ENCODE data around the gene PLA2G4C. TPM values are rescaled to one million over a fixed set of nuclear protein-coding genes. Genes with fewer than 3 reads are reported as not detected.

Gene PLA2G4C
- total RNA-seq, 1 experiment from 2014 or later = 4.5 TPM

DNA sequence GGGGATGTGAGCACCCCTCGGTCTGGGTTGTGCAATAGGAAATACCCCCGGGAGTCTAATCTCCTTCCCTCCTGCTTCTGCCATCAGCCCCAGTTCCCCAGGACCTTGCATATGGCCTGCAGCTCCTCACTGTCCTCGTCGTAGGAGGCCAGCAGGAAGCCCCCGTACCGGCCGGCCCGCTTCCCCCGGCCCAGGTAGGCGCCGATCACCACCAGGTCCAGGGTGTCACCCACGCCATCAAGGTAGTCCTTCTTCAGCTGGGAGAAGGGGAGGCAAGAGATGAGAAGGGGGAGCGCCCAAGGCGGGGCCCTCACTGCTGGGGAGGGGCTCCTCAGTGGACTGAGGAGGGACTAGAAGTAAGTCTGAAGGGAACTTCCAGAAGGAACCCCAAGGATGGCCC is 10.4 kb upstream of the PLA2G4C start:
- Mint-ChIP-seq H3K36me3 (peaks cover 61% of the 10 kb centered on the region), H3K27me3 (ENCODE audit: low read depth) (no peaks in the 10 kb centered on the region), H3K4me1 (no peaks in the 10 kb centered on the region), H3K27ac (no peak overlapping the region), H3K4me3 (no peak overlapping the region), H3K9me3 (no peaks in the 10 kb centered on the region)
- POLR2A ChIA-PET = no interaction called here
- DNase-seq (ENCODE audit: low spot score) (no peak), ATAC-seq (no peak)
- CTCF ChIA-PET = no interaction called here
- no peak for TF ChIP-seq RORB (CRISPR knock-in tag; IDR thresholded peaks at IDR 0.05)
- no peak for TF ChIP-seq MXD4 (CRISPR knock-in tag; IDR thresholded peaks at IDR 0.05; ENCODE audit: borderline replicate concordance)
- no peak for TF ChIP-seq CREM (CRISPR knock-in tag; IDR thresholded peaks at IDR 0.05)
- TF ChIP-seq, protein P1, sequence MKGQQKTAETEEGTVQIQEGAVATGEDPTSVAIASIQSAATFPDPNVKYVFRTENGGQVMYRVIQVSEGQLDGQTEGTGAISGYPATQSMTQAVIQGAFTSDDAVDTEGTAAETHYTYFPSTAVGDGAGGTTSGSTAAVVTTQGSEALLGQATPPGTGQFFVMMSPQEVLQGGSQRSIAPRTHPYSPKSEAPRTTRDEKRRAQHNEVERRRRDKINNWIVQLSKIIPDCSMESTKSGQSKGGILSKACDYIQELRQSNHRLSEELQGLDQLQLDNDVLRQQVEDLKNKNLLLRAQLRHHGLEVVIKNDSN (CRISPR knock-in tag; IDR thresholded peaks at IDR 0.05) = no peak
- TF ChIP-seq, protein P2, sequence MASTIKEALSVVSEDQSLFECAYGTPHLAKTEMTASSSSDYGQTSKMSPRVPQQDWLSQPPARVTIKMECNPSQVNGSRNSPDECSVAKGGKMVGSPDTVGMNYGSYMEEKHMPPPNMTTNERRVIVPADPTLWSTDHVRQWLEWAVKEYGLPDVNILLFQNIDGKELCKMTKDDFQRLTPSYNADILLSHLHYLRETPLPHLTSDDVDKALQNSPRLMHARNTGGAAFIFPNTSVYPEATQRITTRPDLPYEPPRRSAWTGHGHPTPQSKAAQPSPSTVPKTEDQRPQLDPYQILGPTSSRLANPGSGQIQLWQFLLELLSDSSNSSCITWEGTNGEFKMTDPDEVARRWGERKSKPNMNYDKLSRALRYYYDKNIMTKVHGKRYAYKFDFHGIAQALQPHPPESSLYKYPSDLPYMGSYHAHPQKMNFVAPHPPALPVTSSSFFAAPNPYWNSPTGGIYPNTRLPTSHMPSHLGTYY (CRISPR knock-in tag; IDR thresholded peaks at IDR 0.05) = no peak
- TF ChIP-seq TCF7 (CRISPR knock-in tag; IDR thresholded peaks at IDR 0.05; ENCODE audit: low read depth) = no peak
- no peak for TF ChIP-seq ATF1 (CRISPR knock-in tag; IDR thresholded peaks at IDR 0.05)
- no peak for TF ChIP-seq MLX (CRISPR knock-in tag; IDR thresholded peaks at IDR 0.05)
- TF ChIP-seq, protein P3, sequence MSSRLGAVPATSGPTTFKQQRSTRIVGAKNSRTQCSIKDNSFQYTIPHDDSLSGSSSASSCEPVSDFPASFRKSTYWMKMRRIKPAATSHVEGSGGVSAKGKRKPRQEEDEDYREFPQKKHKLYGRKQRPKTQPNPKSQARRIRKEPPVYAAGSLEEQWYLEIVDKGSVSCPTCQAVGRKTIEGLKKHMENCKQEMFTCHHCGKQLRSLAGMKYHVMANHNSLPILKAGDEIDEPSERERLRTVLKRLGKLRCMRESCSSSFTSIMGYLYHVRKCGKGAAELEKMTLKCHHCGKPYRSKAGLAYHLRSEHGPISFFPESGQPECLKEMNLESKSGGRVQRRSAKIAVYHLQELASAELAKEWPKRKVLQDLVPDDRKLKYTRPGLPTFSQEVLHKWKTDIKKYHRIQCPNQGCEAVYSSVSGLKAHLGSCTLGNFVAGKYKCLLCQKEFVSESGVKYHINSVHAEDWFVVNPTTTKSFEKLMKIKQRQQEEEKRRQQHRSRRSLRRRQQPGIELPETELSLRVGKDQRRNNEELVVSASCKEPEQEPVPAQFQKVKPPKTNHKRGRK (CRISPR knock-in tag; IDR thresholded peaks at IDR 0.05; ENCODE audit: borderline replicate concordance) = no peak
- TF ChIP-seq GTF2I (CRISPR knock-in tag; conservative IDR thresholded peaks at IDR 0.05) = no peak
- TF ChIP-seq ZNF232 (CRISPR knock-in tag; IDR thresholded peaks at IDR 0.05) = no peak
- TF ChIP-seq ZNF425 (CRISPR knock-in tag; conservative IDR thresholded peaks at IDR 0.05) = no peak
- no peak for TF ChIP-seq PRRX2 (CRISPR knock-in tag; IDR thresholded peaks at IDR 0.05)
- TF ChIP-seq NR2C2 (CRISPR knock-in tag; IDR thresholded peaks at IDR 0.05) = no peak
- TF ChIP-seq, protein P4, sequence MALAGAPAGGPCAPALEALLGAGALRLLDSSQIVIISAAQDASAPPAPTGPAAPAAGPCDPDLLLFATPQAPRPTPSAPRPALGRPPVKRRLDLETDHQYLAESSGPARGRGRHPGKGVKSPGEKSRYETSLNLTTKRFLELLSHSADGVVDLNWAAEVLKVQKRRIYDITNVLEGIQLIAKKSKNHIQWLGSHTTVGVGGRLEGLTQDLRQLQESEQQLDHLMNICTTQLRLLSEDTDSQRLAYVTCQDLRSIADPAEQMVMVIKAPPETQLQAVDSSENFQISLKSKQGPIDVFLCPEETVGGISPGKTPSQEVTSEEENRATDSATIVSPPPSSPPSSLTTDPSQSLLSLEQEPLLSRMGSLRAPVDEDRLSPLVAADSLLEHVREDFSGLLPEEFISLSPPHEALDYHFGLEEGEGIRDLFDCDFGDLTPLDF (CRISPR knock-in tag; IDR thresholded peaks at IDR 0.05) = no peak
- TF ChIP-seq FOXJ3 (CRISPR knock-in tag; IDR thresholded peaks at IDR 0.05; ENCODE audit: borderline replicate concordance) = no peak
- TF ChIP-seq ZNF396 (CRISPR knock-in tag; IDR thresholded peaks at IDR 0.05; ENCODE audit: borderline replicate concordance) = no peak

GRCh38 chr19:48120505-48120904 is 9.9 kb upstream of the PLA2G4C start:
- TF ChIP-seq ZNF671 (CRISPR knock-in tag; IDR thresholded peaks at IDR 0.05) = no peak
- Mint-ChIP-seq H3K36me3 (peaks cover 56% of the 10 kb centered on the region), H3K27me3 (ENCODE audit: low read depth) (no peaks in the 10 kb centered on the region), H3K4me1 (no peaks in the 10 kb centered on the region), H3K4me3 (no peak overlapping the region), H3K27ac (no peak overlapping the region), H3K9me3 (no peaks in the 10 kb centered on the region)
- POLR2A ChIA-PET = no interaction called here
- ATAC-seq (no peak), DNase-seq (ENCODE audit: low spot score) (no peak)
- CTCF ChIA-PET = no interaction called here

Measured in WTC11 (cell line).